Amniotic stem cell (primary cell): ENCODE data around the gene PIP4K2B.
A peak's percentile ranks its signal among the peaks of the same experiment; 100 is the strongest.
"Not testable (repeated sequence)": the region's sequence is repeated elsewhere in the genome, so short reads cannot be mapped to it uniquely, and the experiment has no call there.

Experiments
- DNase-seq: peaks from one replicate; lab custom pipeline; 2025; lab: John Stamatoyannopoulos, UW

Gene PIP4K2B

GRCh38 chr17:38730526-38731379 is 68.6 kb downstream of the PIP4K2B start:
- DNase-seq = no peak

DNA sequence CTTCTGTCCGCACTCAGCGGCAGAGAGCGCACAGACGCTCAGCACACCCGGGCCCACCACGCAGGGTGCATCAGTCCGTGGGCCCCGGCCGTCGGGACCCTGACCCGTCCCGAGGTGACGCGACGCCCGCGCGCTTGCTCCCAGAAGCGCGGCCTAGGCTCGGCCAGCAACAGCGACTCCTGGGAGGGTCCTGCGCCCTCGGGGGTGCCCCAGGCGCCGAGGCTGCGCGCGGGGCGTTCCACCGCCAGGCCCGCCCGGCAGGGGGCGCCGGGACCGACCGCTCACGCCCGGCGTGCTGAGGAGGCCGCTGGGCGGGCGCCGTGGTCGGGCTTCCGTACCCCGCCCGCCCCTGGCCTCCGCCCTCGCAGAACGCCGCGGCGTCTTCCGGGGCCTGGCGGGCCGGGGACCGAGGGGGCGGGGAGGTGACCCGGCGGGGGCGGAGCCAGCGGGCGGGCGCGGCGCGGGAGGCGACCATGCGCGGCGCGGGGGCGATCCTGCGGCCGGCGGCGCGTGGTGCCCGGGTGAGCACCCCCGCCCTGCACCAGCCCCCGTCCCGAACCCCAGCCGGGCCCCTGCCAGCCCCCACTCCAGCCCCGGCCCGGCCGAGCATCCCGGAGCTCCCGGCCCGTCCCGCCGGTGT is 69.3 kb downstream of the PIP4K2B start, which contains the start of gene CISD3:
CISD3 (plus strand) TSS at position 456 of the 640 bp plus-strand sequence; CDS start at position 474, 18 bp downstream.
- DNase-seq = peak; percentile 66

GRCh38 chr17:38729368-38729885 is 69.9 kb downstream of the PIP4K2B start:
- no peak for DNase-seq

DNA sequence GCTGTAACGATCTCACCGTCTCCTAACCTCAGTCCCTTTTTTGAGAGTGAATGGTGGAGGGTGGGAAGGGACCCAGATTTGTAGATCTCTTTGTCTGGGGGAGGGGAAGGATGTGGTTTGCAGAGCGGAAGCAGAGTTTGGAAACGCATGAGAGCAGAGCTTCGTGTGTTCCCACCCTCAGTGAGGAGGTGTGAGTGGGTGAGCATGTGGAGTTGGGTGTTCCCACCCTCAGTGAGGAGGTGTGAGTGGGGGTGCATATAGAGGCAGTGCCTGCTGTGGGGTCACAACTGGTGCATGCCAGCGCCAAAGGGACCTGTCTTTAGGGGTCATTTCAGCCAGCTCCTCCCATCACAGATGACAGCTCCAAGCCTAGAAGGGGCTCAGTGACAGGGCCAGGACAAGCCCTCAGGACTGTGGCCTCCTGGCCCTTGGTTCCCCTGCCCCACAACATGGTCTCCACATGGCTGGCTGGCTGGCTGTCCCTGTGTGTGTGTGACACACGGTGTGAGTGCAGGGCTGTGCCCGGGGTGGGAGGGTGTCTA is 71.0 kb downstream of the PIP4K2B start:
- DNase-seq = no peak

DNA sequence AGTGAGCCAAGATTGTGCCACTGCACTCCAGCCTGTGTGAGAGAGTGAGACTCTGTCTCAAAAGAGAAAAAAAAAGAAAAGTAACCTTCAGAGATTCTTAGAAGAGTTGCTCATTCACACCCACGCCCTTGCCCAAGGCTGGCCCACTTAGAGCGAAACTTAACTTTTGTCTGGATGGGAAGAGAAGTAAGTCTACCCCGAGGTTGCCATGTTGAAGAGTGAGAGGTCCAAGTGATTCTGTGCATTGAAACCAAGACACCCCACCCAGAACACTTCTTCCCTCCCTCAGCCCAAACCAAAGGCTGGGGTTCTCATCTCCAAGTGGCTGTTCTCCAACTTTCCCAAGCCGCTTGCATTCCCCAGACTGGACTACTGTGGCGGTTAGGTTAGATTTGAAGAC is 71.6 kb downstream of the PIP4K2B start:
- DNase-seq = no peak

DNA sequence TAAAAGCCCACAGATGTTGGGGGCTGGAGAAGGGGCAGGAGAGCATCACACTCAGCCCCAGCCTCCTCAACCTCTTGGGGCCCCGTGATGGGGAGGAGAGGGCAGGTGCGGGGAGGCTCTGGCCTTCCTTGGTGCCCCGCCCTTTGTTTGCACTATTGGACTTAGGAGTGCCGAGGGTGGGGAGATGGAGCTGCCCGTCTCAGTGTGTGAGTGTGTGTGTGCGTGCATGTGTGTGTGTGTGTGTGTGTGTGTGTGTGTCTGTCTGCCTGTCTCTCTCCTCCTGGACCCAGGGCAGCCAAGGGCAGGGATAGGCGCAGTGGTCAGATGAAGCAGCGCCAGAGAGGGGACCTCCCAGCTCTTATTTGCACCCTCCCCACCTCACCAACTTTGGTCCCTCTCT is 73.2 kb downstream of the PIP4K2B start:
- not testable (repeated sequence) for DNase-seq

DNA sequence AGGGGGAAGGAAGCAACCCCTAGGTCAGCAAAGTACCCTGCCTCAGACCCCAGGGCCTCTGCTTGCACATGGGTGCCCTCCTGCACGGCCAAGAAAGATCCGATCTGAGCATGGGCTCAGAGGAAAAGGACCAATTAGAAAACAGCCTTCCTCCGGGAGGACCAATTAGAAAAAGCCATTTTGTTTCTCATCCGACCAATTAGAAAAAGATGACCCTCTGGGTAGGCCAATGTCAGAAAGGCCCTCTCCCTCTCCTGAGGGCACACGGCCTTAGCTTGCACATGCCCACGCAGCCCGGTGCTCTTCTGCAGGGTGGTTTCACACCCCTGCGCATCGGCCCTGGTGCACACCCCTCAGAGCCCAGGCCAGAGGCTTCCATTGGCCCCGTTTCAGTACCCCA is 74.3 kb downstream of the PIP4K2B start:
- no peak for DNase-seq

DNA sequence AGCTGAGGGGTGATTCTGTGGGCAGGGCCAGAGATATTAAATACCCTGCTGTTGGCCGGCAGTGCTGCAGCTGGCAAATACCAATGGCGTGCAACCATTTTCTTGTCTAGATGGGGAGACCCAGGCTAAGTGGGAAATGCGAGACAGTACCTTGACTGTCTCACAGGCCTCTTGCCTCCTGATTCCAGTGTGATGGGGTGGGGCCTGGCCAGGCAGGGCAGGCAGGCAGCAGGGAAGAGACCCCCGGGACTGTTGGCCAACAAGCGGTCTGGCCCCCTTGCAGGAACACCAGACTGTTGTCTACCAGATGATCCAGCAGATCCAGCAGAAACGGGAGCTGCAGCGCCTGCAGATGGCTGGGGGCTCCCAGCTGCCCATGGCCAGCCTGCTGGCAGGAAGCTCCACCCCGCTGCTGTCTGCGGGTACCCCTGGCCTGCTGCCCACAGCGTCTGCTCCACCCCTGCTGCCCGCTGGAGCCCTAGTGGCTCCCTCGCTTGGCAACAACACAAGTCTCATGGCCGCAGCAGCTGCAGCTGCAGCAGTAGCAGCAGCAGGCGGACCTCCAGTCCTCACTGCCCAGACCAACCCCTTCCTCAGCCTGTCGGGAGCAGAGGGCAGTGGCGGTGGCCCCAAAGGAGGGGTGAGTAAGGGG is 74.9 kb downstream of the PIP4K2B start:
- no peak for DNase-seq

GRCh38 chr17:38721802-38722201 is 77.6 kb downstream of the PIP4K2B start:
- DNase-seq = no peak

DNA sequence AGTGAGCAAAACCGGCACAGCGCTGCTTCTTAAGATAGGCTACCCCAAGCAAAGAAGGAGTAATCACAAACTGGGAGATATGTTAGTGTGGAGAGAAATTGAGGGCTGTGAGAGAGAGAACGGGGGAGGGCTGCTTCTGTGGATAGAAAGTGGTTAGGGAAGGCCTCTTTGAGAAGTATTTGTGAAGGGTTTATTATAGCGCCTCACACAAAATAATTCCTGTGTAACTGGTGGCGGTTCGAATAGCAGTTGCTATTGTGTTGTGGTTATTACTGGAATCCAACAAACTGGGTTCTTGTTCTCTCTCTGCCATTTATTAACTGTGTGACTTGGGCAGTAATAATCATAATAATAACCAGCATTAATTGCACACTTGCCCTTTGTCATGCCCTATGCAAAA is 78.4 kb downstream of the PIP4K2B start:
- DNase-seq = no peak

DNA sequence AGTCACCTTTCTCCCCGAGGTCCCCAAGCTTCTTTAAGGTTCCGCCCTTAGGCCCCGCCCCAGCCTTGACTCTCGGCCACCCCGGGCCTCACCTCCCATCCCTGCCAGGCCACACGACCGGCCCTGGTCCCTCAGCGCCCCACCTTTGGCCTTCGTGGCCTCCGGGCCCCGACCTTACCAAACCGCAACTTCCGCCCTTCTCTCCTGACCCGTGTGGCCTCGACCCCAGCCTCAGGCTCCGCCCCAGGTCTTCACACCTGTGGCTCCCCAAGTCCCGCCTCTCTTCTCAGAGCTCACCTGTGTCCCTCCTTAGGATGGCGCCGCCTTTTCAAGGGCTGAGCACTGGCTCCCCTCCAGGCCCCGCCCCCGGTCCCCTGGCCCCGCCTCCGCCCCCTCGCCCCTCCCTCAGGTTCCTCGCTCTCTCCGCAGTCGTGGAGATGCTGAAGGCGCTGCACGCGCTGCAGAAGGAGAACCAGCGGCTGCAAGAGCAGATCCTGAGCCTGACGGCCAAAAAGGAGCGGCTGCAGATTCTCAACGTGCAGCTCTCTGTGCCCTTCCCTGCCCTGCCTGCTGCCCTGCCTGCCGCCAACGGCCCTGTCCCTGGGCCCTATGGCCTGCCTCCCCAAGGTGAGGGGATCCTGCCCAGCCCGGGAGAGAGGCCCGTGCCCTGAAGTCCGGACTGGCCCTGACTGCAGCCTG is 79.3 kb downstream of the PIP4K2B start:
- DNase-seq = no peak

GRCh38 chr17:38719289-38719942 is 79.9 kb downstream of the PIP4K2B start:
- DNase-seq = no peak

DNA sequence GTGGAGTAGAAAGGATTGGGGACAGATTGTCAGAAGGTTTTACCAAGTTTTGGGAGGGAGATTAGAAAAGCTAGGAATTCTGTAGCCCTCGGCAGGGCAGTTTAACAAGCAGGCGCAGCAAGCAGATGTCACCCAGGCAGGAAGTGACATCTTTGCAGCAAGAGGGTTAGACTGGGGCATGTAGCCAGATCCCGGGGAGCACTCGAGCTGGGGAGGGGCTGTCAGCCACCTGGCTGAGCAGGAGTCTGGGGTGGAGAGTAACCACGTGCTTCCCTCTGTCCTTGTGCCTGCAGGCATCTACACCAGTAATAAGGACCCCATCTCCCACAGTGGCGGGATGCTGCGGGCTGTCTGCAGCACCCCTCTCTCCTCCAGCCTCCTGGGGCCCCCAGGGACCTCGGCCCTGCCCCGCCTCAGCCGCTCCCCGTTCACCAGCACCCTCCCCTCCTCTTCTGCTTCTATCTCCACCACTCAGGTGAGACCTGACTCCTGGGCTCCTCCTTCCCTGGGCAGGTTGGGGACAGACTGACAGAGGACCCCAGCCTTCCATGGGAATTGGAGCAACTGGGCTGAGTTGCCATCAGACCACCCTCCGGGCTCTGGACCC is 82.1 kb downstream of the PIP4K2B start:
- no peak for DNase-seq

GRCh38 chr17:38716368-38717005 is 82.9 kb downstream of the PIP4K2B start:
- no peak for DNase-seq
